GM21381 (cell line): ENCODE results near the gene PGM1.

ENCODE experiments used
- ATAC-seq: cut with Tn5 transposase; IDR thresholded peaks from one replicate; pipeline ENCODE4 v1.9.1; 2021; ENCODE audit warnings: mild to moderate bottlenecking, moderate library complexity; ENCODE audit not compliant: unreplicated experiment

The PGM1 gene

DNA sequence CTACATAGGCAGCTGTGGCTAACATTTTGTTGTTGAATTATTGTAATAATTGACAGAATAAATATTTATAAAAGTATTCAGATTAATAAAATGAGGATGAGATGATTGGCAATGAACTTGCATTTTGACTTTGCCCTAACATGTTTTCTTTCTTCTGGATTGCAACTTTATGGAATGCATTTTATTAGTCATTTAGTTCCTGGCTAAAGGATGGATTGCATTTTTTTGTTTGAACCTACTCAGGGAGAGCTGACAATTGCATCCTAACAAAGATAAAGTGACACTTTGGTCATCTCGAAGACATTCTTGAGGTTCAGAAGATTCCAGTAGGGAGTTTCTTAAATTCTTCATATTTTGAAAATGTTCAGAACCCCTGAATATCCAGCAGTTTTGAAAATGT, 37.5 kb downstream of the PGM1 start:
- no peak for ATAC-seq

DNA sequence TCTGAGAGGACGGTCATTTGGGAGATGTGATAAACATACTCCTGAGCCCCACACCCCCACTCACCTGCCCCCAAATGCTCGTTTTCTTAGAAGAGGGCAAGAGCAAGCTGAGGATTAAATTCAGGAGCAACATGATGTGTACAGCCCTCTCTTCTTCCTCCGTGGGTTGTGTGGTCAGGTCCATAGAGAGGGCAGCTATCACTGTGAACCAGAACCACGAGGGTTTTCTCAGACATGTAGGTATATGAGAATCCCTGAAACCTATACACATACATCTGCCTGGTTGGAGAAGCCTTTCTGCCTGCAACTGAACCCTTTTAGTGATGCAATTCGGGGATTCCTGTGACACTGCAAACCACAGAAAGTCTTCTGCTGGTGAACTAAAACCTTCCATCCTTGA, 38.9 kb downstream of the PGM1 start:
- ATAC-seq, result no peak

DNA sequence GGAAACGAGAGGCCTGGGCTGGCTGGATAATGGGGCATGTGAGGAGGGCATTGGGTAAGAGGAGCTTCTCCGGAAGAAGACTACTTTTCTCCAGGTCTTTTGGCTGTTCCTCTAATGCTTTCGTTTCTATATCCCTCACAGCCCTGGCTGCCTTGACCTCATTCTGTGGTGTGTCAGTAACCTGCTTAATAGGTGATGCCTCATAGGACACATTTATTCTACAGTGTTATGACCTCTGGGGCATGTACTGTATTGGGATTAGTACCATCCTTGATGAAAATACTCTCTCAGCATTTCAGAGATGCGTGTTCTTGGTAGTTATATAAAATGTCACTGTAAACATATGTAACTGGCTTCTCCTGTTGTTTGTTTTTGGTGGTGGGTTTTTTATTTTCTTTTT, 40.1 kb downstream of the PGM1 start:
- ATAC-seq, result no peak

DNA sequence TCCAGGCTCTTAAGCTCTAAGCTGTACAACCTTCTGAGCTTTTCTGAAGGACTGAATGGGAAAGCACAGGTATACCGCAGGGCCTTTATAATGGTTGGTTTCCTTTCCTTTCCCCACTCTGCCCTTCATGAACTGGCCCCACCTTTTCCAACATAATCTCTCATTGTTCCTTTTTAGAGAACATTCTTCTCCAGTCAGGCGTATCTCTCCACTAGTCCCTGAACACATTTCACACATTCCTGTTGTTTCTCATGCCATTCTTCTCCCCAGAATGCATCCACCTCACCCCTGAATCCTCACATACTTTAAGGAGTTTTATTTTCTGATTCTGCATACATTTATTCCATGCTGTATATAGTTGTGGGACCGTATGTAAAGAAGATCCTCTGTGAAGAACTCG, 41.3 kb downstream of the PGM1 start:
- no peak for ATAC-seq

DNA sequence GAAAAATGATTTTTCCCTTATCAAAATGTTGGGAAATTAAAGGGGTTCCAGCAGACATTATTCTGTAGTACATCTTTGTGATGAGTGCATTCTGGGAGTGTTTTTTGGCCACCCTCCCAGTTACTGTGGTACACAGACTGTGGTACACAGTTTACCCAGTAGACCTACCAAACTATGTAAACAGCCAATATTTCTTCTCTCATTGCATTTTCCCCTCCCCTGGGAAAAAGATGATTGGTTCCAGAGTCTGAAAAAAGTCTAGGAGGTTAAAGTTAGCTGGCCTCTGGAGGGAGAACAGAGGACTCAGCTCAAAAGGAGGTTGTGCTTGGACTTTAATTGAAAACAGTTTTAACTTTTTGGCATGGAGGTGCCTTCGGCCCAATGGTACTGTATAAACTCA, 42.5 kb downstream of the PGM1 start:
- no peak for ATAC-seq

DNA sequence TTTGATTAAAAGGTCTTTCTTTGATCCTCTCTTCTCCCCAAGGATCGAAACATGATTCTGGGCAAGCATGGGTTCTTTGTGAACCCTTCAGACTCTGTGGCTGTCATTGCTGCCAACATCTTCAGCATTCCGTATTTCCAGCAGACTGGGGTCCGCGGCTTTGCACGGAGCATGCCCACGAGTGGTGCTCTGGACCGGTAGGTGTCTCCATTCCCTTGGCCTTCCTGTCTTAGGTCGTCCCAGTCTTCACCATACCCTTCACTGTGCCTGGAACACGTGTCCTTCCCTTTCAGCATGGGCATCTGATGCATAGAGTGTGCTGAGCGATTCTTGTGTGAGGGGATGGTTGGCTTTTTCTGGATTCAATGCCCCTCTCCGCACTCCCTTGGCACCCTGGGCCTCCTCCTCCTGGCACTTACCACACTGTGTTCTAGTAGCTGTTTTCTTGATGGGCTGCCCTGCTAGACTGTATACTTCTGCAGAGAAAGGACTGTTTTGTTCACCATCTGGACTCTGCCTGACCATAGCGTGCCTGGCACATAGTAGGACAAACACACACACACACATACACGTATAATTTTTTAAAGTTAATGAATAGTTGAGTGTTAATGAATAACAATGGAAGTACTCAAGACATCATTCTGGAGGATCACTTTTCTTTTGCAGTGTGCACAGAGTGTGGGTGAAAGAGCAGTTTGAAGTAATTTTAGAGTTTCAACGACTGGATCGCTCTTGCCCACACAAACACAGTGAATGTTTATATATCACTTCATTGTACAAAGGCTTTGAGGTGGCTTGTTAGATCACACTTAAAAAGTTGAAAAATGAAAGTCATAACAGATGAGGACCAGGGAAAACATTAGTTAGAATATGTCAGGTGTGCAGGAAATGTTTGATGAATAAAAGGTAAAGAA, 43.2 kb downstream of the PGM1 start:
- ATAC-seq, result no peak

DNA sequence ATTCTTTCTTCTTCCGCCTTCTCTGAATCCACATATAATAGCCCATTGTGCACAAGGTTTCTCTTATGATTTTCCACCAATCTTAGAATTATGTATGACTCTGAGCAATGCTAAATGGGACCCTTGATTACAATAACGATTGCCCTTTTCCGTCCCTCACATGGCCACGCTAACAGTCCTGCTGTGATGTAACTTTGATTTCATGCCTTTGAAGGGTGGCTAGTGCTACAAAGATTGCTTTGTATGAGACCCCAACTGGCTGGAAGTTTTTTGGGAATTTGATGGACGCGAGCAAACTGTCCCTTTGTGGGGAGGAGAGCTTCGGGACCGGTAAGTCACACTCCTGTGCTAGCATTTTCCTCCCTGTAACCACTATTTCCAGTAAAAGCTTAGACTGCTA, 45.3 kb downstream of the PGM1 start:
- no peak for ATAC-seq

DNA sequence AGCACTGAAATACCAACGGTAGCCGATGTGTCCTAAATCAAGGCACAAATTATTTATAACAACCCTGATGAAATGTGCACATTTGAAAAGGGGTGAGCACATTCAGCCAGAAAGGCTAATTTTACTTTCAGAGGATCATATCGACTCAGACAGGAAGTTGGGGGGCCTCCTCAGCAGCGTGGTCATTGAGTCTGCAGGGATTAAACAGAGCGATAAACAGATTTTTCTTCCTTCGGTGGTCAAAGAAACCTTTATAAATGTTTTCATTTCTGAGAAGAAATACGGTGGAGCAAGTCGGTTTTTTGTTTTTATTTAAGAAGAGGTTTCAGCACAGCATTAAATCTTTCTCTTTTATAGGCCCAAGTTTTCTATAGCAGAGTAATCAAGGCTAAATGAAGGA, 45.7 kb downstream of the PGM1 start:
- ATAC-seq, result no peak

DNA sequence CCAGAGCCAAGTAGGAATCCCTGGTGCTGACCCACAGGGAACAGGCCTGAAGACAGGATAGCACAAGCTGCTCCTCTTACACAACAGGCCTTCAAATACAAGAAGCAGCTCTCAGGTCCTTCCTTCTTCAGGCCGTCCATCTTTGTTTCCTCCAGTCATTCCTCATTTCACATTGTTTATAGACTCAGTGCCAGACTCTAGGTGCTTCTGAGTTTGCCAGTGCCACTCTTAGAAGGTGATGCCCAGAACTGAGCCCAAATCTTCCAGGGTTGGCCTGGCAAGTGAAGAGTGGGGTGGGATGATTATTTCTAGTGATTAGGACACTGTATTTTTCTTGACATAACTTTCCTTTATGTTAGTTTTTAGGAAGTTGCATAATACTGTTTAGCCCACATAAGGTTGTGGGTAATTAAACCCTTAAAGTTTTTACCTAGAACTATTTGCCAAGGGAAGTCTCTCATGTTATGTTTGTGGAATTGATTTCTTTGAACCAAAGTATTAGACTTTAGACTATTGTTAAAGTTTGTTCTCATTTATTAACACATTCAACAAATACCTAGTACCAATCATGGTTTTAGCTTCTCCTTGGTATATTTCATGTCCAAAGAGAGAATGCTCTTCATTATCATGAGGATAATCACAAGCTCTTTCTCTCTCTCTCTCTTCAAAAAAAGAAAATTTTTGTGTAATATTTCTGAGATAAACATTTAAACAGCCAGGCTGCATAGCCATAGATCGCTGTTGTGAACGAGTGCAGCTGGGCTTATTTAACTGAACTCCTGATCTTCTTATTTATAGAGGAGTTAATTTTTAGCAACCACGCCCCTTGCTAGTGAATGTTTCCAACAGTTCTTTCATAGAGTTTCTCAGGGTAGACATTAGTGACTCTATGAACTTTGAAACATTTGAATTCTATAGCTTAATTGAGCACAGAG, 47.7 kb downstream of the PGM1 start:
- no peak for ATAC-seq

DNA sequence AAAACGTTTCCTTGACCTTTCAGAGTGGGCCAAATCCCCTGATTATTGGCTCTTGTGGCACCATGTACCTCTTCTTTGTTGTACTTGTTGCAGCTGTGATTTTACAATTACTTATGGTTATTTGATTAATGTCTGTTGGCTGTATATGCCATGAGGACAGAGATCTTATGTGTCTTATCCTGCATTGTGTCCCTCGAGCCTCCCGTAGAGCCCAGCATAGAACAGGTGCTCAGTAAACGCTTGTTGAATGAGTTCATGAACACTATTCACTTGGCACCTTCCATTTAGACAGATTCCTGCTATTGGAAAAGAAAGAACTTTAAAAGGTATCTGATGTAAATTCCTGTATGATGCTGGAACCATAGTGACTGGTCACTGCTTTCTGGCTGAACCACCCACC, 48.4 kb downstream of the PGM1 start:
- no peak for ATAC-seq

DNA sequence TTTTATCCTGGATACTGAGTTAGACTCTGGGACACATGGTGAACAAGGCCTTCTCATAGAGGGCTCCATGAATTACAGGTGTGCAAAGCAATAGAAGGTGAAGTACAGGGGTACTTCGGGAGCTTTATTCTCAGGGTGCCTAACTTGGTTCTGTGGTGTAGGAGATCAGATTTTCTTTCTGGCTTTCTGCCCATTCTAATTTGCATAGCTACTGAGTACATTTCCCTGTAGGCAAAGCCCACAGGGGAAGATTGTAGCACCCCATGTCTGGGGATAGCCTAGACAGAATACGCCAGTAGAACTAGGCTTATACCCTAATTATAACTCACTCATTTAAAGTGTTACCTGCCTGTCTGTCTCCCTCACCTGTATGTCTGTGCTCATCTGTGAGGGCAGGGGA, 49.7 kb downstream of the PGM1 start:
- no peak for ATAC-seq

DNA sequence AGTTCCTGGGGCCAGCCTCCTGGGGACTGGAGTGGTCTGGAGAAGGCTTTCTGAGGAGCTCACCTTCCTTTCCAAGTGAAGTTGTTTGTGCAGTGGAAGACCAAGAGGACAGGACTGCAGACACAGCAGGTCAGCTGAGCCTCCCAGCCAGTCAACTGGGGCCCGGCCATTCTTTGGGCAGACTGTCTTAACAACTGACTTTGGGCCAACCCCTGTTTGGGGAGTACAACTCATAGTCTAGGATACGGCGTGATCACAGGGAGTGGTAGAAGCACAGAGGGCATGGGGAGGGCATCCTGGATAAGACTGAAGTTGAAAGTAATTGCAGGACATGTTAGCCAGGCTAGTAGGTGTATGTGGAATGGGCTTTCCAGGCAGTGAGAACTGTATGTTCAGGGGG, 50.3 kb downstream of the PGM1 start:
- no peak for ATAC-seq

DNA sequence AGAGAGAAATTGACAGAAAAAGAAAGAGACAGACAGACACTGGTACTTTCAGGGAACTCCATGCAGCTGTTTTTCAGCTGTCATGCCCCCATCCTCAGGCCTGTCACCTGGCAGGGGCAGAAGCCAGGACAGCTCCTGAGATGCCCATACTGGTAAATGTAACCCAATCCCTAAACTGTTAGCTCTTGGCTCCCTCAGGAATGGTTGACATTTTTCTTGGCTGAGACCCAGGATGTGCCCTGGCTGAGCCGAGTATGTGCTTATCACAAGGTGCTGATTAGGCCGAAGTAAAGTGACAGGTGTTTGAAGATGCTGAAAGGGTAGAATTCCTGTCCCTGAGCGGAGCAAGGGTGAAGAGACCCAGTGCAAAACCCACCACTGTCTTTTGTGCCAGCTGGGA, 50.7 kb downstream of the PGM1 start:
- no peak for ATAC-seq

DNA sequence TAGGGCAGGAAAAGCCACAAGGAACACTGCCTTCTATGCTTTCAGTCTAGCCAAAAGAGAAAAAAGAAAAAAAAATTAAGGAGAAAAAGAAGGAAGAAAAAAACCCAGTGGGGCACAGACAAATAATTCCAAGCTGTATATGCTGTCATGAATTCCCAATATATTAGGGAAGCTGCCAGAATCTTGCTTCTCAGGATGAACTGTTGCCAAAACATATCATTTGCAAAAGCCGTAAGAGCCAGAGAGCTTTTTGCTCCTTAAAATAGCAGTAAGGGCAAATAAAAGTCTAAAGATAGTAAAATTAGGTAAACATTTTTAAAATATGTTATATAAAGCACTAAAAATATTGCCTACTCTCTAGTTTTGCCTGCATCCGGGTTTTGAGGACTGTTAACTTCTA, 52.1 kb downstream of the PGM1 start:
- ATAC-seq, result no peak

DNA sequence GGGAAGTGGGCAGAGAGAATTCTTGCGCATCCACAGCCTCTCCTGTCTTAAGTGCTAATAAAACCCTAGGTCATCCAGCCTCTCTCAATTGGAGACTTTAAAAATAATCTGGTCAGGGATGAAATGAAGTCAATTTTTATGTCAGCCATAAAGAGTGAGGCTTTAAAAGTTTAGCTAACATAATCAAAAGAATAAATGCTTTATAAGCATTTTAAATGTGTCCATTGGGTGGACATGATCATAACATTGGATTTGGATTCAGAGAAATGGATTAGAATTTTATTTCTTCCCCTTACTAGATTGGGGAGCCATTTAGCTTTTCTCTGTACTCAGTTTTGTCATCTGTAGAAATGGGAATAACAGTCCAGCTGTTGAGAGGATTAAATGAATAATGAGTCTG, 55.5 kb downstream of the PGM1 start:
- no peak for ATAC-seq

DNA sequence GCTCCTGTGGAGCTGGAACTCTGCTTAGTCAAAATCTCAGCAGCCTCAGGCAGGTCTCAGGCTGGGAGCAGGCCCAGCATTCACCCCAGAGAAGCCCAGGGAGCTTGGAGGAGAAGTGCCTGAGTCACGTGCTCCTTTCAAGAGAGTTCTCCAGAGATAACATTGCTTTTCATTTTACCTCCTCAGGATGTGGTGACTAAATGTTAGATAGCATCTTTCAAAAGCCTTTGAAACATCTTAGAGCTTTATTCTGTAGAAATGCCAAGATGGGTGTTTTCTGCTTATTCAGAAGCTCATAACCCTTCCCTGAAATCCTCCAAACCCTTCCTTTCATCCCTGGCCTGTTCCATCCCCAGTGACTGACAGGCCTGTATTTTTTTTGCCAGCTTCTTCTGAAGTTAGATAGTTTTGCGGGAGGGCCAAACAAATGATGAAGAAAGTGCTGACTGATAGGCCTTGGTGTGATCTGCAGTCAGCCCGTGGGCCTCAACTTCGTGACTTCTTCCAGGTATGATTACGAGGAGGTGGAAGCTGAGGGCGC, 58.0 kb downstream of the PGM1 start:
- ATAC-seq, result no peak

DNA sequence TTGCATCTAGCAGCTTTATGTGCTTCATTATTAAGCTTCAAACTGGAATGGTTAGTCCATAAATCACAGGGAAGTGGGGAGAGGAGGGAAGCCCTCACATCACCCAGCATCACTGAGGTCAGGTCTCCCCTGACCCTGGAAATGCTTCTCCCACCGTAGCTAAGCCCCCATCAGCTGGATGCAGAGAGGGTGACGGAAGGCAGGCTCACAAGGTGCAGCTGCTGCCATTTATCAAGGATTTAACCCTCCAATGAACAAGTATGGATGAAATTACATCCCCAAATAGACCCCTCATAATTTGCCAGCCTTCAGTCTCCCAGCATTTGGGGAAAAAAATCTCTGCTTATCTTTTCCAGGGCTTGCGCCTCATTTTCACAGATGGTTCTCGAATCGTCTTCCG, 60.8 kb downstream of the PGM1 start:
- no peak for ATAC-seq

DNA sequence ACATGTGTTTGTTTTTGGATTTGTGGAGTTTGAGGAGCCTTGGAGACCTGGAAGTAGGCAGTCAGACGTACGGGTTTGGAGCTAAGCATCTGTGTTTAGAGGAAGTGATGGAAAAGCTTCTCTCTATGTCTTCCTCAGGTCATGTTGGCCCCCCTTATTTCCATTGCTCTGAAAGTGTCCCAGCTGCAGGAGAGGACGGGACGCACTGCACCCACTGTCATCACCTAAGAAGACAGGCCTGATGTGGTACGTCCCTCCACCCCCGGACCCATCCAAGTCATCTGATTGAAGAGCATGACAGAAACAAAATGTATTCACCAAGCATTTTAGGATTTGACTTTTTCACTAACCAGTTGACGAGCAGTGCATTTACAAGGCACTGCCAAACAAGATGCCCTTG, 66.2 kb downstream of the PGM1 start:
- no peak for ATAC-seq

DNA sequence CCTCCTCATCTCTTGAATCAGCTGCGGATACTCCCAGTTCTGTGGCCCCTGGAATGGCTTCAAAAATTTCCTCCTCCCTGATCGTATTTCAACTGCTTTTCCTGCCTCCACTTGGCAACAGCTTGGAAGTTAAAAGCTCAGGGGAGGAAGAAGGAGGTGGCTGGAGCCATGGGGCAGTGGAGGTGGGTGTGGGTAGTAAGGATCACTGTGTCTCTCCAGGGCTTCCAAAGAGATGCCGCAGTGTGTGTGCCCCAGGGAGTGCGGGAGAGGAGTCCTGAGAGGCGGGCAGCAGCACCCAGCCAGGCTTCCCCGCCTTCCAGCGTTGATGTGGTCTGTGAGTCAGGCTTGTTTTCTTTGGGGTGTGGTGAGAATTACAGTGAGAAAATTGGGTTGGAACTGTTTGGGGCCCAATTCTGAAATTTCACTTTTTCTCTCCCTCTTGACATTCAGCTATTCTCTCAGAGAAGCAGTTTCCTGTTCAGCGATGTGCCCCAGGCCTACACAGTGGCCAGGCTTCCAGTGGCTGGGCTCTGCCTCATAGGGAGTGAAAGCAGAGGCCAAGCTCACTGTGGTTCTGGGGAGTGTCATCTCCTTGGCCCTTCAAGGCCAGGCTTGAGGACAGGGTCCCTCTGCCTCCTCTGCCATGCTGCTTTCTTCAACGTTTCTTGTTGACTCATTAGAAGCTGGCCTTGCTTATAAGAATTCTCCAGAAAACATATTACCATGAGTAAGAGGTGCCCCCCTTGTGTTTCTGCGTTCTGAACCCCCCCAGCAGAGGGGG, 69.0 kb downstream of the PGM1 start:
- no peak for ATAC-seq

DNA sequence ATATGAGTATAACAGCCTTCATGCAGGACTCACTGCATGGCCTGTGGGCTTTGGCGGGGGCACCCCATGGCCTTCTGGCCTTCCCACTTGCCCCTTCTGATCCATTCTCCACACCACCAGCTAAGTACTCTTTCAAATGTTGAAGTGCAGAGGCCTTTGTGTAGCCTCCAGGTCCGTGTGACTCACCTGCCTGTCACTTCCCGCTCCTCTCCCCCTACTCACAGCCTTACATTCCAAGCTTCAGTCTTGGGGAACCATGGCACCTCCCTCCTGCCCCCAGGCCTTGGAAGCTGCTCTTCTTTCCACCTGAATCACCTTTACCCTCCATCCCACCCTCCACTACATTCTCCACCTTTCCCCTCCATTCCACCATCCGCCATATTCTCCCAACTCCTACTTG, 69.6 kb downstream of the PGM1 start:
- ATAC-seq, result no peak

DNA sequence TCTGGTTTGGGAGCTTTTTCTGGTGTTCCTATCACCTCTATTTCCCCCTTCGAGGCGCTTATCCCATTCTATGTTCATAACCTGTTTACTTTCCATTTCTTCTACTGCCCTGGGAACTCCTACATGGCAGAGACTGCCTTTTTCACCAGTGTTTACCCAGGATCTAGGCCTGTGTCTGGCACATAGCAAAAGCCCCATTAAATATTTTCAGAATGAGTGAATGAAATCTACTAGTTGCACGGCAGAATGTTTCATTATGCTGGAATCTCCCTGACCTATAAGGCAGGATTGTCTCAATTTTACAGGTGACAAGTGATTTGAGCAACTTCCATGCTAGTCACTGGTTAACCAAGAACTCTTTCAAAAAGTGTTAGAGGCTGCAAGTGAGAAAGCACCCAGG, 70.1 kb downstream of the PGM1 start:
- ATAC-seq, result no peak
